GM20000 (cell line): ENCODE measurements around the gene DAZAP2.

Source experiments
- DNase-seq: peaks from one replicate; pipeline ENCODE4 v3.0.0; 2012; ENCODE audit warnings: low spot score
- CTCF ChIP-seq: IDR thresholded peaks from 2 replicates; pipeline ENCODE4 v1.5.1; 2012; ENCODE audit warnings: mild to moderate bottlenecking, control low read depth; ENCODE audit errors: extremely low read depth, missing control alignments

DAZAP2 gene

GRCh38 chr12:51262758-51263177 lies 24.1 kb downstream of the DAZAP2 start:
- DNase-seq = no peak
- peak; percentile 7 for TF ChIP-seq CTCF

- TF ChIP-seq CTCF = no peak
- no peak for DNase-seq
Measured at GRCh38 chr12:51263341-51263740, 24.7 kb downstream of the DAZAP2 start.

- DNase-seq = no peak
- TF ChIP-seq CTCF = no peak
Measured at GRCh38 chr12:51264297-51264696, 25.7 kb downstream of the DAZAP2 start.

GRCh38 chr12:51265024-51265423 lies 26.4 kb downstream of the DAZAP2 start:
- TF ChIP-seq CTCF = no peak

GRCh38 chr12:51269174-51270066 lies 30.8 kb downstream of the DAZAP2 start:
- DNase-seq = peak; percentile 77
- peak; percentile 13 for TF ChIP-seq CTCF

More at GRCh38 chr12:51265024-51265423, 26.4 kb downstream of the DAZAP2 start:
- no peak for DNase-seq

- no peak for TF ChIP-seq CTCF
- DNase-seq = peak; percentile 90
Measured at GRCh38 chr12:51270067-51270950, 31.7 kb downstream of the DAZAP2 start, which contains the start of gene SMAGP. SMAGP (minus strand) TSS chr12:51270415; CDS start chr12:51269278, 1,137 bp downstream.
